ENCODE results near the gene HS1BP3.

GRCh38 chr2:20626392-20626697, 24.6 kb downstream of the HS1BP3 start:
- TF ChIP-seq CTCF (conservative IDR thresholded peaks at IDR 0.05 in 1 of 2, IDR thresholded peaks at IDR 0.05 in 1 of 2; ENCODE audit: extremely low read depth in 1 of 2, insufficient read depth in 1 of 2, low read depth in 1 of 2, low read length in 2 of 2), result no peak
- TF ChIP-seq EZH2 (IDR thresholded peaks at IDR 0.05; ENCODE audit: borderline replicate concordance, low read length), result no peak
